GM23248 (cell line): ENCODE data around the gene PHLPP1. TPM values are rescaled to one million over a fixed set of nuclear protein-coding genes. Genes with fewer than 3 reads are reported as not detected.

Experiments
- DNase-seq: peaks from one replicate; pipeline ENCODE4 v3.0.0-alpha.2; 2015
- H2AFZ ChIP-seq: fragments of 200-600 bp; sonication (generic); 2 replicates; pipeline ENCODE4 v1.6.1; 2016; ENCODE audit warnings: antibody characterized with exemption
- H3F3A ChIP-seq: fragments of 200-600 bp; sonication (generic); 2 replicates; pipeline ENCODE4 v1.6.1; 2016; ENCODE audit warnings: mild to moderate bottlenecking, antibody characterized with exemption, mixed run types; ENCODE audit not compliant: insufficient read depth
- H3K27ac ChIP-seq: fragments of 200-600 bp; sonication (generic); 2 replicates; pipeline ENCODE4 v1.5.1; 2016; ENCODE audit warnings: mild to moderate bottlenecking
- H3K27me3 ChIP-seq: fragments of 200-600 bp; sonication (generic); replicated peaks from 2 replicates; pipeline ENCODE4 v1.6.1; 2016; ENCODE audit warnings: mild to moderate bottlenecking; ENCODE audit not compliant: insufficient read depth
- H3K36me3 ChIP-seq: fragments of 200-600 bp; sonication (generic); 2 replicates; pipeline ENCODE4 v1.6.1; 2016; ENCODE audit warnings: low read depth, mild to moderate bottlenecking
- H3K4me1 ChIP-seq: fragments of 200-600 bp; sonication (generic); 2 replicates; pipeline ENCODE4 v1.6.1; 2016; ENCODE audit warnings: mild to moderate bottlenecking; ENCODE audit not compliant: insufficient read depth
- H3K4me2 ChIP-seq: fragments of 200-600 bp; sonication (generic); one replicate; pipeline ENCODE4 v1.6.1; 2016; ENCODE audit warnings: mild to moderate bottlenecking; ENCODE audit not compliant: unreplicated experiment
- H3K4me3 ChIP-seq: fragments of 200-600 bp; sonication (generic); 2 replicates; pipeline ENCODE4 v1.5.1; 2016; ENCODE audit warnings: mild to moderate bottlenecking
- H3K79me2 ChIP-seq: fragments of 200-600 bp; sonication (generic); 2 replicates; pipeline ENCODE4 v1.6.1; 2016; ENCODE audit warnings: mild to moderate bottlenecking; ENCODE audit not compliant: insufficient read depth
- H3K9ac ChIP-seq: fragments of 200-600 bp; sonication (generic); 2 replicates; pipeline ENCODE4 v1.6.1; 2016; ENCODE audit warnings: mild to moderate bottlenecking
- H3K9me2 ChIP-seq: fragments of 200-600 bp; sonication (generic); 2 replicates; pipeline ENCODE4 v1.6.1; 2016; ENCODE audit warnings: mixed run types, mild to moderate bottlenecking, moderate library complexity; ENCODE audit not compliant: insufficient read depth
- H3K9me3 ChIP-seq: fragments of 200-600 bp; sonication (generic); one replicate; pipeline ENCODE4 v1.6.1; 2017; ENCODE audit warnings: low read depth
- H4K20me1 ChIP-seq: fragments of 200-600 bp; sonication (generic); 2 replicates; pipeline ENCODE4 v1.6.0; 2016; ENCODE audit not compliant: insufficient read depth
- EZH2 ChIP-seq: fragments of 200-600 bp; sonication (generic); IDR thresholded peaks from 2 replicates; pipeline ENCODE4 v1.6.1; 2018; ENCODE audit warnings: antibody characterized with exemption, mild to moderate bottlenecking; ENCODE audit not compliant: insufficient read depth, poor library complexity, severe bottlenecking
- EZH2phosphoT487 ChIP-seq: fragments of 200-600 bp; sonication (generic); IDR thresholded peaks from 2 replicates; pipeline ENCODE4 v1.6.1; 2018; ENCODE audit warnings: antibody characterized with exemption, moderate library complexity, mild to moderate bottlenecking, low read depth; ENCODE audit not compliant: insufficient read depth
- WGBS, 2 experiments: methylation state at CpG; one replicate each; pipeline ENCODE4 v1.1.6; 2015 to 2017; ENCODE audit warnings: low lambda C conversion rate in 2 of 2, low coverage in 1 of 2; ENCODE audit errors: missing lambda C conversion rate in 2 of 2; 5-methylcytosine and 5-hydroxymethylcytosine counted together
- in situ Hi-C: fragments of 300-500 bp; cut with MboI; formaldehyde crosslinking; loops from 2 replicates; pipeline ENCODE4 v1.15.0; 2020
- polyA plus RNA-seq: library from polyadenylated mRNA; unstranded; fragments of >200 nt; fragmentation: Nextera tagmentation; extraction: Ambion mirVana; gene quantifications from 2 replicates; pipeline ENCODE4 v1.2.1, GENCODE V29; 2016
- total RNA-seq: library from RNA; depleted of rRNA; stranded (reverse); fragments of >200 nt; shearing (Covaris generic); gene quantifications from 2 replicates; pipeline ENCODE4 v1.2.3, GENCODE V29; 2014

Gene PHLPP1
- total and polyA plus RNA-seq, 2 experiments from 2014 or later = 1.1 to 6.8 TPM

DNA sequence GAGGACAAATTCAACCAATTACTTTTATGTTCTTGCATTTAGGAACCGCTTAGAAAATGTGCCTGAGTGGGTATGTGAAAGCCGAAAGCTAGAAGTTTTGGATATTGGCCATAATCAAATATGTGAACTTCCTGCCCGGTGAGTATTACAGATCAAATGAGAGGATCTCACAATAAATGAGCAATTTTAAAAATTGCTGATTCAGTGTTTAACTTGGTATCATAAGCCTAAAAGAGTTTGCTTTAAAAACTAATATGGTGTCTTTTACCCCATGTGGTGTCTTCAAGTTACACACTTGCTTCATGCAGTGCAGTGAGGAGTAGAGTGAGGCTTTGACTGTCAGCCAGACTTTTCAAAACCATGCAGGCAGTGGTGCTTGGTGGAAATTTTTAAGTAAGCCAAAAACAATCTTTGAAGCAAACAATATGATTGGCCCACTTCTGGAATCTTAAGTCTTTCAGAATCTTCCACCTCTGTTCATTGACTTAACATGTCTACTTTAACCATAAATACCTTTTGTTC lies 199.6 kb downstream of the PHLPP1 start:
- 98 to 100% methylated on average over 3 of the region's 3 CpGs for WGBS, 2 experiments
- Histone ChIP-seq H3K27ac (no peak overlapping the region), H3K4me3 (no peak overlapping the region), H3K79me2 (no peaks in the 10 kb centered on the region), H4K20me1 (no peaks in the 10 kb centered on the region), H3K4me2 (no peak overlapping the region), H3K9me3 (no peaks in the 10 kb centered on the region), H3K36me3 (no peaks in the 10 kb centered on the region), H3F3A (no peaks in the 10 kb centered on the region), H3K9me2 (no peaks in the 10 kb centered on the region), H2AFZ (no peak overlapping the region), H3K9ac (no peak overlapping the region), H3K4me1 (no peaks in the 10 kb centered on the region), H3K27me3 (no peaks in the 10 kb centered on the region)
- TF ChIP-seq EZH2phosphoT487 = no peak
- TF ChIP-seq EZH2 = no peak
- DNase-seq = no peak
- in situ Hi-C loops = no loop called here

DNA sequence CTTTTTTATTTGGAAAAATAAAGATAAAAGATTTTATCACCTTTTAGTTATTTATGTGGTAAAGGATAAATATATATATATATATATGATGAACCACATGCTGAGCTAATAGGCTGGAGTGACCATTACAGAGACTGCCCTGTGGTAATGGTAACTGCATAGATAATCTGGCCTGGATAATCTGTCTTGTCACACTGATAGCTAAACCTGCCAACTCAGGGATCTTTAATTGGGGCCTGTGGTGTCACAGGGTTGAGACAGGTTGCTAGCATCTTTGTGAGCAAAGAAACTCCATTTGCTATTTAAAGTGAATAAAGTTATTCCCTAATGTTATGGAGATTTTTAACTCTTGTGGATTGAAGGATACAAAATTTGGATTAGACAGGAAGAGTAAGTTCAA lies 203.0 kb downstream of the PHLPP1 start:
- TF ChIP-seq EZH2 = no peak
- no peak for TF ChIP-seq EZH2phosphoT487
- Histone ChIP-seq H3K36me3 (no peaks in the 10 kb centered on the region), H4K20me1 (no peaks in the 10 kb centered on the region), H3K9ac (no peak overlapping the region), H3K9me2 (no peaks in the 10 kb centered on the region), H3F3A (no peaks in the 10 kb centered on the region), H3K4me1 (no peaks in the 10 kb centered on the region), H3K4me3 (no peak overlapping the region), H3K4me2 (no peak overlapping the region), H3K9me3 (no peaks in the 10 kb centered on the region), H2AFZ (no peak overlapping the region), H3K79me2 (no peaks in the 10 kb centered on the region), H3K27ac (no peak overlapping the region), H3K27me3 (no peaks in the 10 kb centered on the region)
- DNase-seq = no peak
- in situ Hi-C loops = no loop called here

DNA sequence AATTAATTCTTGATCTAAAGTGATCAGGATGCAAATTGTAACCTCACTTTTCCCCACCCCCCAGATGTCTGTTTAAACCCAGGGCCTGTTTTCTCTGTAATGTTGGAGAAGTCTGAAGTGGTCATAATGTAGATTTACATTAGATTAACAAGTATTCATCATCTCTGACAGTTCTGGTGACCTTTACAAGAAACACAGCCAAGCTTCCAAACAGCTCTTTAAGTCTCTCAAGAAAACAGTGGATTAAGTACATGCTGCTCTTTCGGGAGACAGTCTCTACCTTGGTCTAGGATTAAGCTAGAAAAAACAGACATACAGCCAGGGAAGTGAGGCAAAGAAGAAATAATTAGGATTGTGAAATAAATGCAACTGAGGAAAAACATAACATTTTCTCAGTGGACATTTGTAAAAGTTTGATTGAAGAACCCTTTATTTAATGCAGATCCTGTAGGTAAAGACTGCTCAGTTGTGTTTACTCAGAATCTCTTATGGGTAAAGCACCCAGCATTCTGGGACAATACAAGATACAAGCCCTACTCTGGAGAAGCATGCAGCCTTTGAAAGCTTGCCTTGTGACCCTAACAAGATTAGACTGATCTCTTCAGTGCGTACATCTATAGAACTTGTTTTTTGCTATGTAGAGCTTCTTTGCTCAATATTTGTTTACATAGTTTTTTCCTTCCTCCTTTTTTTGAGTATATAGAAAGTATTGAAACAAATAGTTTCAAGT lies 203.9 kb downstream of the PHLPP1 start:
- H3K9ac ChIP-seq = no peak overlapping the region
- in situ Hi-C loops = no loop called here
- H3K9me2 ChIP-seq = no peaks in the 10 kb centered on the region
- no peak overlapping the region for H3K4me2 ChIP-seq
- TF ChIP-seq EZH2 (no peak), EZH2phosphoT487 (no peak)
- no peaks in the 10 kb centered on the region for H3K27me3 ChIP-seq
- no peaks in the 10 kb centered on the region for H3K4me1 ChIP-seq
- no peak overlapping the region for H3K27ac ChIP-seq
- H3K36me3 ChIP-seq = no peaks in the 10 kb centered on the region
- H4K20me1 ChIP-seq = no peaks in the 10 kb centered on the region
- H3K4me3 ChIP-seq = no peak overlapping the region
- WGBS, 2 experiments = 50% methylated on average over 2 of the region's 2 CpGs
- H3K79me2 ChIP-seq = no peaks in the 10 kb centered on the region
- no peak for DNase-seq
- no peak overlapping the region for H2AFZ ChIP-seq
- no peaks in the 10 kb centered on the region for H3K9me3 ChIP-seq
- no peaks in the 10 kb centered on the region for H3F3A ChIP-seq

DNA sequence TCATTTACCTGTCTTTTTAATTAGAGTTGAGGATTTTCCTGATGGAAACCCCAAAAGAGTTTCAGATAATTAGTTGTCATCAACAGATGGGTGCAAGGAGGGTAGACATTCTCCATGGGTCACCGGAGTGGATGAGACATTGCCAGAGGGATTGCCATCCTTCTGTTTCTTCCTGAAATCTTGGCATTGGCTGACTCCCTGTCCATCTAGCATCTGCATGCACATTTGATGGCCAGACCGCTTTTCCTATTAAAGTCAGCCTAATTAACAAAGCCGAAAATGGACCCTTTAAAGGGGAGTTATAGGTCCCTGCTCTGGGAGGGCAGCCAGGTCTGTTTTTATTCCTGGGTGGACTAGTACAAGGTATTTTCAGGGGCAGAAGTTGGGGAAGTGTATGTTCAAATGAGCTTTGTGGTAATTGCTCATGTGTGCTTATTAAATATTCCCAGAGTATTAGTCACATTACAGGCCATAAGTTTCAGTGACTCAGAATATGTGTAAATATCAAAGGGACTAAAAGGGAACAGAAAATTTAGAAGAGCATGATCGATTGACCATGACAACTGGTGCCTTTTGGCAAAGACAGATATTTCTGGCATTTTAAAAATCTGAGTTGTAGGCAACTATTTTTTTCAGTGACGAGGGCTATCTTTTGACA lies 209.8 kb downstream of the PHLPP1 start:
- H3F3A ChIP-seq = peaks cover 7% of the 10 kb centered on the region; the same call in 1 of the 2 replicates
- H3K9me2 ChIP-seq = no peaks in the 10 kb centered on the region
- H4K20me1 ChIP-seq = no peaks in the 10 kb centered on the region
- no peaks in the 10 kb centered on the region for H3K27me3 ChIP-seq
- no peak overlapping the region for H2AFZ ChIP-seq
- WGBS, 2 experiments = 93 to 94% methylated on average over 5 of the region's 5 CpGs
- H3K4me2 ChIP-seq = no peak overlapping the region
- H3K27ac ChIP-seq = no peak overlapping the region
- in situ Hi-C loops = no loop called here
- H3K4me1 ChIP-seq = 0 out of 2 replicates have a peak, but pooled peaks cover 7% of the 10 kb centered on the region
- no peak overlapping the region for H3K9ac ChIP-seq
- no peak overlapping the region for H3K4me3 ChIP-seq
- TF ChIP-seq EZH2 (no peak), EZH2phosphoT487 (no peak)
- DNase-seq = peak; percentile 56
- no peaks in the 10 kb centered on the region for H3K9me3 ChIP-seq
- no peaks in the 10 kb centered on the region for H3K79me2 ChIP-seq
- H3K36me3 ChIP-seq = no peaks in the 10 kb centered on the region
